IMR-90 (cell line): Measurements from ENCODE around the gene CDK14. TPM values are rescaled to one million over a fixed set of nuclear protein-coding genes. Genes with fewer than 3 reads are reported as not detected.

Source experiments
- ATAC-seq: fragments of 200-7000 bp; cut with Tn5 transposase; 2 replicates; pipeline ENCODE4 v1.9.1; 2020; ENCODE audit warnings: low read depth, mild to moderate bottlenecking, moderate library complexity
- BruUV-seq: library from RNA; stranded (reverse); fragments of 400-500 nt; replicated peaks from 2 replicates; lab custom pipeline; 2021; lab: Mats Ljungman, UMichigan
- CTCF ChIA-PET: fragments of 300-600 bp; formaldehyde crosslinking; extraction: SDS; loops from one replicate; lab custom pipeline; 2021; ENCODE audit warnings: antibody characterized with exemption; lab: Yijun Ruan, JAX
- POLR2A ChIA-PET: fragments of 300-600 bp; sonication (Branson Sonifier 250); formaldehyde crosslinking; loops from one replicate; lab custom pipeline; 2022; ENCODE audit warnings: antibody characterized with exemption; ENCODE audit not compliant: unreplicated experiment; lab: Charles Lee
- DNase-seq: peaks from one replicate; pipeline ENCODE4 v3.0.0; 2013
- H2AFZ ChIP-seq: replicated peaks from 2 replicates; pipeline ENCODE3; 2013; ENCODE audit warnings: low read length, mild to moderate bottlenecking; ENCODE audit not compliant: poor library complexity
- H2AK5ac ChIP-seq: 2 replicates; pipeline ENCODE4 v1.6.1; 2013; ENCODE audit warnings: low read depth, low read length, inconsistent platforms
- H2AK9ac ChIP-seq: replicated peaks from 2 replicates; pipeline ENCODE3; 2013; ENCODE audit warnings: mild to moderate bottlenecking, low read depth, low read length, moderate library complexity; ENCODE audit not compliant: poor library complexity
- H2BK120ac ChIP-seq: 2 replicates; pipeline ENCODE4 v1.6.1; 2013; ENCODE audit warnings: low read depth, low read length, inconsistent platforms
- H2BK15ac ChIP-seq: 3 replicates; pipeline ENCODE4 v1.6.1; 2013; ENCODE audit warnings: low read depth, low read length, inconsistent platforms
- H2BK20ac ChIP-seq: 2 replicates; pipeline ENCODE4 v1.6.1; 2013; ENCODE audit warnings: low read depth, mild to moderate bottlenecking, inconsistent platforms, low read length, moderate library complexity
- H2BK5ac ChIP-seq: 2 replicates; pipeline ENCODE4 v1.6.1; 2013; ENCODE audit warnings: mild to moderate bottlenecking, low read depth, low read length, inconsistent platforms; ENCODE audit not compliant: poor library complexity, severe bottlenecking
- H3K14ac ChIP-seq: replicated peaks from 2 replicates; pipeline ENCODE4 v1.6.1; 2013; ENCODE audit warnings: low read depth, low read length, inconsistent platforms
- H3K18ac ChIP-seq: 2 replicates; pipeline ENCODE4 v1.6.1; 2013; ENCODE audit warnings: low read depth, low read length, control low read depth
- H3K23ac ChIP-seq: 2 replicates; pipeline ENCODE4 v1.6.1; 2013; ENCODE audit warnings: low read depth, low read length, inconsistent platforms
- H3K27ac ChIP-seq: 2 replicates; pipeline ENCODE4 v1.5.1; 2013; ENCODE audit warnings: mild to moderate bottlenecking, control low read depth, low read length; ENCODE audit not compliant: insufficient read depth
- H3K27me3 ChIP-seq: 2 replicates; pipeline ENCODE4 v1.6.1; 2013; ENCODE audit warnings: low read length; ENCODE audit not compliant: control insufficient read depth, insufficient read depth
- H3K36me3 ChIP-seq: 2 replicates; pipeline ENCODE4 v1.6.1; 2013; ENCODE audit warnings: low read length, mixed read lengths; ENCODE audit not compliant: control insufficient read depth, insufficient read depth
- H3K4ac ChIP-seq: 2 replicates; pipeline ENCODE4 v1.6.1; 2013; ENCODE audit warnings: low read depth, low read length, inconsistent platforms
- H3K4me1 ChIP-seq: 2 replicates; pipeline ENCODE4 v1.6.1; 2013; ENCODE audit warnings: low read length, mixed read lengths; ENCODE audit not compliant: control insufficient read depth, insufficient read depth
- H3K4me2 ChIP-seq: 2 replicates; pipeline ENCODE4 v1.6.1; 2013; ENCODE audit warnings: low read depth, mild to moderate bottlenecking, control low read depth, low read length, moderate library complexity
- H3K4me3 ChIP-seq: 2 replicates; pipeline ENCODE4 v1.5.1; 2013; ENCODE audit warnings: low read depth, mild to moderate bottlenecking, control low read depth, low read length, moderate library complexity; ENCODE audit not compliant: insufficient read depth
- H3K56ac ChIP-seq: 2 replicates; pipeline ENCODE4 v1.6.1; 2013; ENCODE audit warnings: low read length, inconsistent platforms; ENCODE audit not compliant: insufficient read depth; ENCODE audit errors: extremely low read depth
- H3K79me1 ChIP-seq, 2 experiments: 2 replicates each; pipeline ENCODE4 v1.6.1; 2013; ENCODE audit warnings: low read length in 2 of 2, inconsistent platforms in 1 of 2, low read depth in 1 of 2
- H3K9ac ChIP-seq: 2 replicates; pipeline ENCODE4 v1.6.1; 2013; ENCODE audit warnings: low read depth, low read length, control low read depth
- H3K9me1 ChIP-seq: 2 replicates; pipeline ENCODE4 v1.6.1; 2013; ENCODE audit warnings: low read length, inconsistent platforms; ENCODE audit not compliant: insufficient read depth
- H3K9me3 ChIP-seq: 2 replicates; pipeline ENCODE4 v1.6.1; 2013; ENCODE audit warnings: low read length; ENCODE audit not compliant: control insufficient read depth, insufficient read depth
- H4K20me1 ChIP-seq: 2 replicates; pipeline ENCODE4 v1.6.1; 2013; ENCODE audit warnings: low read length, inconsistent platforms; ENCODE audit not compliant: insufficient read depth
- H4K5ac ChIP-seq: 2 replicates; pipeline ENCODE4 v1.6.1; 2013; ENCODE audit warnings: mild to moderate bottlenecking, low read depth, low read length, control low read depth
- H4K8ac ChIP-seq, 2 experiments: 2 replicates each; pipeline ENCODE4 v1.6.1; 2013; ENCODE audit warnings: low read depth in 2 of 2, low read length in 2 of 2, control low read depth in 1 of 2, inconsistent platforms in 1 of 2
- H4K91ac ChIP-seq: 2 replicates; pipeline ENCODE4 v1.6.1; 2013; ENCODE audit warnings: low read depth, low read length, inconsistent platforms; ENCODE audit not compliant: insufficient read depth
- BHLHE40 ChIP-seq: fragments of 150-350 bp; IDR thresholded peaks from 2 replicates; pipeline ENCODE4 v1.6.1; 2016; ENCODE audit warnings: mild to moderate bottlenecking, low read depth, low read length
- CEBPB ChIP-seq: IDR thresholded peaks from 2 replicates; pipeline ENCODE4 v1.6.1; 2012; ENCODE audit warnings: low read depth, low read length, improper control_type of control experiment
- CHD1 ChIP-seq: IDR thresholded peaks from 2 replicates; pipeline ENCODE4 v1.6.1; 2012; ENCODE audit warnings: low read depth, low read length, improper control_type of control experiment
- FOS ChIP-seq: fragments of 150-350 bp; IDR thresholded peaks from 2 replicates; pipeline ENCODE4 v1.6.1; 2016; ENCODE audit warnings: low read depth, low read length
- MAFK ChIP-seq: IDR thresholded peaks from 2 replicates; pipeline ENCODE4 v1.6.1; 2012; ENCODE audit warnings: low read depth, low read length, improper control_type of control experiment
- MAZ ChIP-seq: IDR thresholded peaks from 2 replicates; pipeline ENCODE4 v1.6.1; 2012; ENCODE audit warnings: low read depth, mild to moderate bottlenecking, low read length, improper control_type of control experiment, moderate library complexity, borderline replicate concordance
- MXI1 ChIP-seq: IDR thresholded peaks from 2 replicates; pipeline ENCODE4 v1.6.1; 2012; ENCODE audit warnings: low read depth, mild to moderate bottlenecking, low read length, moderate library complexity, borderline replicate concordance
- NFE2L2 ChIP-seq: fragments of 150-350 bp; IDR thresholded peaks from 2 replicates; pipeline ENCODE4 v1.6.1; 2016; ENCODE audit warnings: low read depth, mild to moderate bottlenecking, low read length
- POLR2A ChIP-seq: IDR thresholded peaks from 2 replicates; pipeline ENCODE4 v1.6.1; 2012; ENCODE audit warnings: mild to moderate bottlenecking, low read depth, low read length
- RAD21 ChIP-seq: IDR thresholded peaks from 2 replicates; pipeline ENCODE4 v1.6.1; 2012; ENCODE audit warnings: low read length, improper control_type of control experiment
- RCOR1 ChIP-seq: IDR thresholded peaks from 2 replicates; pipeline ENCODE4 v1.6.1; 2012; ENCODE audit warnings: mild to moderate bottlenecking, low read length, improper control_type of control experiment; ENCODE audit not compliant: insufficient replicate concordance
- RFX5 ChIP-seq: IDR thresholded peaks from 2 replicates; pipeline ENCODE4 v1.8.0; 2012; ENCODE audit warnings: low read depth, mild to moderate bottlenecking, low read length, moderate library complexity
- SMC3 ChIP-seq: fragments of 150-350 bp; IDR thresholded peaks from 2 replicates; pipeline ENCODE4 v1.6.1; 2016; ENCODE audit warnings: low read depth, mild to moderate bottlenecking, antibody characterized with exemption, low read length, moderate library complexity
- WGBS, 2 experiments: methylation state at CpG; one replicate each; pipeline versions ENCODE4 v1.1.5 to v1.1.7; 2013; ENCODE audit warnings: missing lambda C conversion rate in 2 of 2; ENCODE audit not compliant: insufficient read length in 1 of 2; ENCODE audit errors: extremely low coverage in 2 of 2; 5-methylcytosine and 5-hydroxymethylcytosine counted together
- dilution Hi-C: fragments of 300-500 bp; cut with HindIII; formaldehyde crosslinking; loops from one replicate; pipeline ENCODE4 v1.14.3; 2018; ENCODE audit warnings: low sequenced_read_pairs; ENCODE audit not compliant: unreplicated experiment
- in situ Hi-C: fragments of 300-500 bp; cut with MboI; formaldehyde crosslinking; loops from 3 replicates; pipeline ENCODE4 v1.14.3; 2019; ENCODE audit warnings: low sequenced_read_pairs, inconsistent platforms, mixed read lengths
- intact Hi-C: fragments of 100-400 bp; cut with micrococcal nuclease; formaldehyde crosslinking; loops from 2 replicates; pipeline ENCODE4 v1.10.0; 2022
- polyA plus RNA-seq, 3 experiments: library from polyadenylated mRNA; depleted of rRNA; stranded (reverse); fragments of >200 nt; gene quantifications; 2 replicates each; pipeline ENCODE4 v1.2.3, GENCODE V29; 2012; ENCODE audit warnings: low replicate concordance in 1 of 3
- total RNA-seq: library from RNA; depleted of rRNA; stranded (reverse); fragments of >200 nt; gene quantifications from 2 replicates; pipeline ENCODE4 v1.2.3, GENCODE V29; 2012
- TF ChIP-seq, protein P1 (sequence below): conservative IDR thresholded peaks from 2 replicates; pipeline ENCODE4 v1.5.1; 2012; ENCODE audit warnings: mild to moderate bottlenecking, low read depth, low read length, improper control_type of control experiment
- TF ChIP-seq, protein P2 (sequence below): fragments of 150-350 bp; IDR thresholded peaks from 2 replicates; pipeline ENCODE4 v1.6.1; 2016; ENCODE audit warnings: low read depth, mild to moderate bottlenecking, low read length, moderate library complexity, borderline replicate concordance
- TF ChIP-seq, protein P3 (sequence below): fragments of 150-350 bp; IDR thresholded peaks from 2 replicates; pipeline ENCODE4 v1.6.1; 2017; ENCODE audit warnings: mild to moderate bottlenecking, antibody characterized with exemption, low read length, low read depth

CDK14 gene
- total and polyA plus RNA-seq, 2 of the 4 experiments (the other 2 are of a cell fraction) = 10.1 to 29.6 TPM

DNA sequence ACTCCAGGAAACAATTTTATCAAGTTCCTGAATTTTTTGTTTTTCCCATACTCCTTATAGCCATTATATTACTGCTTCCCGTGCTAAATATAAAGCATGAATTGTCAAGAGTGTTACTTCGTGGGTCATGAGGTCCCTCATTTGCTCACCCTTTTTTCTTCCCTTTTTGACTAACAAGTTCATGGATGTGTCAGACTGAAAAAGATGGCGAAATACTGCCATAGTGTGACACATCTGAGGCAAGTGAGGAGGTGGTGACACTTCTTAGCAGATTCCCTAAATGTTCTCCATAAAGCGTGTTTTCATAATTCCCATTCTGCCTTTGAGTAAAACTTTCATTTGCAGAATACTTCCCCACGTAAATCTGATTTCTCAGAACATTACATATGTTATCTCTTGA is 398.5 kb downstream of the CDK14 start:
- Histone ChIP-seq H4K91ac (no peak overlapping the region), H3K79me1 (no peaks in the 10 kb centered on the region), H4K20me1 (no peaks in the 10 kb centered on the region), H3K23ac (no peak overlapping the region), H2BK20ac (no peak overlapping the region), H3K4me2 (no peak overlapping the region), H4K5ac (no peak overlapping the region), H3K18ac (no peak overlapping the region), H4K8ac (no peak overlapping the region), H3K4me3 (no peak overlapping the region), H2BK15ac (no peak overlapping the region), H3K27me3 (no peaks in the 10 kb centered on the region), H3K36me3 (no peaks in the 10 kb centered on the region; the same call in 1 of the 2 replicates), H3K9me3 (no peaks in the 10 kb centered on the region), H3K56ac (no peak overlapping the region), H3K9me1 (no peaks in the 10 kb centered on the region), H2BK5ac (no peak overlapping the region), H3K9ac (no peak overlapping the region), H3K27ac (no peak overlapping the region), H2AFZ (no peak overlapping the region), H3K14ac (no peak overlapping the region), H2AK9ac (no peak overlapping the region), H2AK5ac (no peak overlapping the region), H3K4me1 (no peaks in the 10 kb centered on the region), H3K4ac (no peak overlapping the region), H2BK120ac (no peak overlapping the region)
- ChIA-PET CTCF (interaction anchor here (0.5 kb wide), 1 partner anchor 748 kb away, joined by 4 read pairs; no protein-coding TSS in a partner anchor), POLR2A (no interaction called here)
- BruUV-seq = no TSS peak
- intact Hi-C loops (no loop called here), in situ Hi-C loops (no loop called here), dilution Hi-C loops (no loop called here)
- WGBS, 2 experiments = no CpG with 5 or more reads among the region's 5 CpGs
- DNase-seq = no peak
- no peak for ATAC-seq
- TF ChIP-seq POLR2A (no peak), MAZ (no peak), RCOR1 (no peak), MXI1 (no peak), MAFK (no peak), NFE2L2 (no peak), RAD21 (no peak), FOS (no peak), BHLHE40 (no peak), CEBPB (no peak), RFX5 (no peak), CHD1 (no peak), SMC3 (no peak)
- TF ChIP-seq, protein P1, sequence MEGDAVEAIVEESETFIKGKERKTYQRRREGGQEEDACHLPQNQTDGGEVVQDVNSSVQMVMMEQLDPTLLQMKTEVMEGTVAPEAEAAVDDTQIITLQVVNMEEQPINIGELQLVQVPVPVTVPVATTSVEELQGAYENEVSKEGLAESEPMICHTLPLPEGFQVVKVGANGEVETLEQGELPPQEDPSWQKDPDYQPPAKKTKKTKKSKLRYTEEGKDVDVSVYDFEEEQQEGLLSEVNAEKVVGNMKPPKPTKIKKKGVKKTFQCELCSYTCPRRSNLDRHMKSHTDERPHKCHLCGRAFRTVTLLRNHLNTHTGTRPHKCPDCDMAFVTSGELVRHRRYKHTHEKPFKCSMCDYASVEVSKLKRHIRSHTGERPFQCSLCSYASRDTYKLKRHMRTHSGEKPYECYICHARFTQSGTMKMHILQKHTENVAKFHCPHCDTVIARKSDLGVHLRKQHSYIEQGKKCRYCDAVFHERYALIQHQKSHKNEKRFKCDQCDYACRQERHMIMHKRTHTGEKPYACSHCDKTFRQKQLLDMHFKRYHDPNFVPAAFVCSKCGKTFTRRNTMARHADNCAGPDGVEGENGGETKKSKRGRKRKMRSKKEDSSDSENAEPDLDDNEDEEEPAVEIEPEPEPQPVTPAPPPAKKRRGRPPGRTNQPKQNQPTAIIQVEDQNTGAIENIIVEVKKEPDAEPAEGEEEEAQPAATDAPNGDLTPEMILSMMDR = no peak
- TF ChIP-seq, protein P2, sequence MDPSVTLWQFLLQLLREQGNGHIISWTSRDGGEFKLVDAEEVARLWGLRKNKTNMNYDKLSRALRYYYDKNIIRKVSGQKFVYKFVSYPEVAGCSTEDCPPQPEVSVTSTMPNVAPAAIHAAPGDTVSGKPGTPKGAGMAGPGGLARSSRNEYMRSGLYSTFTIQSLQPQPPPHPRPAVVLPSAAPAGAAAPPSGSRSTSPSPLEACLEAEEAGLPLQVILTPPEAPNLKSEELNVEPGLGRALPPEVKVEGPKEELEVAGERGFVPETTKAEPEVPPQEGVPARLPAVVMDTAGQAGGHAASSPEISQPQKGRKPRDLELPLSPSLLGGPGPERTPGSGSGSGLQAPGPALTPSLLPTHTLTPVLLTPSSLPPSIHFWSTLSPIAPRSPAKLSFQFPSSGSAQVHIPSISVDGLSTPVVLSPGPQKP = no peak
- TF ChIP-seq, protein P3, sequence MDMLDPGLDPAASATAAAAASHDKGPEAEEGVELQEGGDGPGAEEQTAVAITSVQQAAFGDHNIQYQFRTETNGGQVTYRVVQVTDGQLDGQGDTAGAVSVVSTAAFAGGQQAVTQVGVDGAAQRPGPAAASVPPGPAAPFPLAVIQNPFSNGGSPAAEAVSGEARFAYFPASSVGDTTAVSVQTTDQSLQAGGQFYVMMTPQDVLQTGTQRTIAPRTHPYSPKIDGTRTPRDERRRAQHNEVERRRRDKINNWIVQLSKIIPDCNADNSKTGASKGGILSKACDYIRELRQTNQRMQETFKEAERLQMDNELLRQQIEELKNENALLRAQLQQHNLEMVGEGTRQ = no peak
